MV-4-11 (cell line): ENCODE data around the gene PRUNE2.
A peak's percentile ranks its signal among the peaks of the same experiment; 100 is the strongest.

Experiments
- DNase-seq: peaks from one replicate; lab custom pipeline; 2025; lab: John Stamatoyannopoulos, UW

Gene PRUNE2

GRCh38 chr9:76628155-76628554, 277.8 kb downstream of the PRUNE2 start:
- DNase-seq, result no peak

GRCh38 chr9:76626980-76627379, 278.9 kb downstream of the PRUNE2 start:
- DNase-seq, result no peak

GRCh38 chr9:76626141-76626540, 279.8 kb downstream of the PRUNE2 start:
- DNase-seq, result no peak

- no peak for DNase-seq
These were observed 281.4 kb downstream of the PRUNE2 start for GRCh38 chr9:76624391-76625048.

- no peak for DNase-seq
These were observed 284.9 kb downstream of the PRUNE2 start for GRCh38 chr9:76620996-76621395.

- no peak for DNase-seq
These were observed 285.3 kb downstream of the PRUNE2 start for GRCh38 chr9:76620581-76620980.

- no peak for DNase-seq
These were observed 286.3 kb downstream of the PRUNE2 start for GRCh38 chr9:76619640-76620039.

GRCh38 chr9:76619197-76619596, 286.7 kb downstream of the PRUNE2 start:
- no peak for DNase-seq

GRCh38 chr9:76618762-76619161, 287.2 kb downstream of the PRUNE2 start:
- no peak for DNase-seq

GRCh38 chr9:76617497-76618175, 288.3 kb downstream of the PRUNE2 start:
- no peak for DNase-seq

- DNase-seq, result no peak
These were observed 289.1 kb downstream of the PRUNE2 start for GRCh38 chr9:76616780-76617179.

- DNase-seq, result peak; percentile 60
These were observed 290.7 kb downstream of the PRUNE2 start for GRCh38 chr9:76615177-76615603.

GRCh38 chr9:76613974-76614373, 291.9 kb downstream of the PRUNE2 start:
- no peak for DNase-seq

- DNase-seq, result no peak
These were observed 292.6 kb downstream of the PRUNE2 start for GRCh38 chr9:76613150-76613781.

GRCh38 chr9:76610011-76610352, 295.9 kb downstream of the PRUNE2 start:
- DNase-seq, result peak; percentile 73

- DNase-seq, result no peak
These were observed 296.5 kb downstream of the PRUNE2 start for GRCh38 chr9:76609285-76610010.

- DNase-seq, result peak; percentile 45
These were observed 297.2 kb downstream of the PRUNE2 start for GRCh38 chr9:76608575-76609273.

- DNase-seq, result peak; percentile 13
These were observed 298.0 kb downstream of the PRUNE2 start for GRCh38 chr9:76607730-76608436.

GRCh38 chr9:76605321-76605900, 300.5 kb downstream of the PRUNE2 start:
- peak; percentile 72 for DNase-seq

GRCh38 chr9:76603931-76604570, 301.9 kb downstream of the PRUNE2 start:
- DNase-seq, result no peak
